Measurements from ENCODE around the gene APOO. TPM values are rescaled to one million over a fixed set of nuclear protein-coding genes. Genes with fewer than 3 reads are reported as not detected.

APOO gene
- 35.4 and 47.4 TPM in 2 replicates for total RNA-seq
- long read RNA-seq, transcript APOO-201 (9 exons, 1,118 nt): major isoform, 18 of 36 reads
- long read RNA-seq, partial matches to known transcripts: 1 of 36 reads
- long read RNA-seq, other reads (novel, unspliced or antisense): 17 of 36 reads

GRCh38 chrX:23907498-23908218, at the start of gene APOO, which contains the start of gene CXorf58:
APOO (minus strand) TSS chrX:23907938; CDS start chrX:23907702, 236 bp downstream.
CXorf58 (plus strand) TSS chrX:23908006; CDS start chrX:23910303, 2,297 bp downstream.
- H3K4me3 Mint-ChIP-seq (ENCODE audit: unreplicated experiment): peak within 1 kb of the TSS; percentile 82
- DNase-seq (ENCODE audit: extremely low spot score, unreplicated experiment): peak; percentile 99
- H3K27ac Mint-ChIP-seq (ENCODE audit: unreplicated experiment): peak within 1 kb of the TSS; percentile 94
- no peaks in the 10 kb centered on the region for H3K36me3 Mint-ChIP-seq (ENCODE audit: unreplicated experiment)
- H3K27me3 Mint-ChIP-seq (ENCODE audit: unreplicated experiment): no peaks in the 10 kb centered on the region
- TF ChIP-seq CTCF (IDR thresholded peaks at IDR 0.05): peak; percentile 95
- H3K9me3 Mint-ChIP-seq (ENCODE audit: unreplicated experiment): no peaks in the 10 kb centered on the region
- peaks cover 29% of the 10 kb centered on the region for H3K4me1 Mint-ChIP-seq (ENCODE audit: unreplicated experiment)

- Mint-ChIP-seq H3K27ac (ENCODE audit: unreplicated experiment) (no peak overlapping the region), H3K4me3 (ENCODE audit: unreplicated experiment) (no peak overlapping the region), H3K27me3 (ENCODE audit: unreplicated experiment) (no peaks in the 10 kb centered on the region), H3K9me3 (ENCODE audit: unreplicated experiment) (no peaks in the 10 kb centered on the region), H3K36me3 (ENCODE audit: unreplicated experiment) (no peaks in the 10 kb centered on the region), H3K4me1 (ENCODE audit: unreplicated experiment) (peaks cover 12% of the 10 kb centered on the region)
- TF ChIP-seq CTCF (IDR thresholded peaks at IDR 0.05): no peak
- DNase-seq (ENCODE audit: extremely low spot score, unreplicated experiment): no peak
These were observed 46.7 kb upstream of the APOO start for GRCh38 chrX:23954396-23954795.

- Mint-ChIP-seq H3K9me3 (ENCODE audit: unreplicated experiment) (no peaks in the 10 kb centered on the region), H3K27me3 (ENCODE audit: unreplicated experiment) (no peaks in the 10 kb centered on the region), H3K4me1 (ENCODE audit: unreplicated experiment) (peaks cover 12% of the 10 kb centered on the region), H3K36me3 (ENCODE audit: unreplicated experiment) (no peaks in the 10 kb centered on the region), H3K4me3 (ENCODE audit: unreplicated experiment) (no peak overlapping the region), H3K27ac (ENCODE audit: unreplicated experiment) (no peak overlapping the region)
- DNase-seq (ENCODE audit: extremely low spot score, unreplicated experiment): peak; percentile 27
- TF ChIP-seq CTCF (IDR thresholded peaks at IDR 0.05): peak; percentile 6
These were observed 46.2 kb upstream of the APOO start for GRCh38 chrX:23953908-23954269.

GRCh38 chrX:23952984-23953907, 45.5 kb upstream of the APOO start:
- Mint-ChIP-seq H3K4me1 (ENCODE audit: unreplicated experiment) (peaks cover 12% of the 10 kb centered on the region), H3K36me3 (ENCODE audit: unreplicated experiment) (no peaks in the 10 kb centered on the region), H3K4me3 (ENCODE audit: unreplicated experiment) (peak overlapping the region; percentile 38), H3K27me3 (ENCODE audit: unreplicated experiment) (no peaks in the 10 kb centered on the region), H3K9me3 (ENCODE audit: unreplicated experiment) (no peaks in the 10 kb centered on the region), H3K27ac (ENCODE audit: unreplicated experiment) (peak overlapping the region; percentile 62)
- no peak for DNase-seq (ENCODE audit: extremely low spot score, unreplicated experiment)
- no peak for TF ChIP-seq CTCF (IDR thresholded peaks at IDR 0.05)
